Common myeloid progenitor, CD34-positive (primary cell): Measurements from ENCODE around the gene RSBN1.

ENCODE experiments used
- CTCF ChIA-PET: fragments of 350-600 bp; sonication (Branson Sonifier 250); formaldehyde crosslinking; loops from one replicate; lab custom pipeline; 2021; ENCODE audit warnings: antibody characterized with exemption; lab: Charles Lee
- POLR2A ChIA-PET: fragments of 350-600 bp; sonication (Branson Sonifier 250); formaldehyde crosslinking; loops from one replicate; lab custom pipeline; 2021; ENCODE audit warnings: antibody characterized with exemption; lab: Charles Lee
- DNase-seq, 3 donors: peaks; one replicate each; pipeline versions ENCODE4 v3.0.0 to v3.0.0-alpha.2; 2013
- H3K27ac ChIP-seq, 2 experiments: 1 replicate in 1 of 2; 2 replicates in 1 of 2; pipeline ENCODE4 v1.7.0; 2013; ENCODE audit warnings: inconsistent platforms in 2 of 2, low read length in 2 of 2, mild to moderate bottlenecking in 2 of 2, low read depth in 1 of 2, moderate library complexity in 1 of 2; ENCODE audit not compliant: severe bottlenecking in 2 of 2, insufficient read depth in 1 of 2, poor library complexity in 1 of 2
- H3K27me3 ChIP-seq, 5 experiments: replicated peaks in 2 of 5; 1 replicate in 3 of 5; 2 replicates in 2 of 5; pipeline versions ENCODE4 v1.6.1 to v1.7.0; 2013; ENCODE audit warnings: low read length in 4 of 5, mild to moderate bottlenecking in 2 of 5, moderate library complexity in 2 of 5, inconsistent platforms in 1 of 5; ENCODE audit not compliant: insufficient read depth in 5 of 5, control insufficient read depth in 4 of 5
- H3K36me3 ChIP-seq, 4 experiments: 1 replicate in 2 of 4; 2 replicates in 2 of 4; pipeline versions ENCODE4 v1.6.1 to v1.7.0; 2013; ENCODE audit warnings: low read length in 3 of 4, control low read depth in 1 of 4, mild to moderate bottlenecking in 1 of 4; ENCODE audit not compliant: control insufficient read depth in 4 of 4, insufficient read depth in 4 of 4
- H3K4me1 ChIP-seq, 4 experiments: 1 replicate in 3 of 4; 2 replicates in 1 of 4; pipeline versions ENCODE4 v1.6.1 to v1.7.1; 2013; ENCODE audit warnings: low read length in 3 of 4, mild to moderate bottlenecking in 3 of 4, control low read depth in 1 of 4, inconsistent platforms in 1 of 4, moderate library complexity in 1 of 4; ENCODE audit not compliant: control insufficient read depth in 4 of 4, insufficient read depth in 4 of 4; ENCODE audit errors: control extremely low read depth in 1 of 4
- H3K4me3 ChIP-seq, 7 experiments: 1 replicate in 4 of 7; 2 replicates in 3 of 7; pipeline versions ENCODE4 v1.5.1 to v1.7.0; 2013; ENCODE audit warnings: mild to moderate bottlenecking in 7 of 7, low read length in 6 of 7, moderate library complexity in 6 of 7, inconsistent platforms in 2 of 7, low read depth in 2 of 7, control low read depth in 1 of 7; ENCODE audit not compliant: insufficient read depth in 4 of 7, control insufficient read depth in 1 of 7; ENCODE audit errors: extremely low read depth in 1 of 7
- H3K9me3 ChIP-seq, 5 experiments: 1 replicate in 4 of 5; 2 replicates in 1 of 5; pipeline versions ENCODE4 v1.6.1 to v1.7.1; 2013; ENCODE audit warnings: low read length in 4 of 5, mild to moderate bottlenecking in 2 of 5, inconsistent platforms in 1 of 5, low read depth in 1 of 5, moderate library complexity in 1 of 5; ENCODE audit not compliant: control insufficient read depth in 4 of 5, insufficient read depth in 2 of 5; ENCODE audit errors: control extremely low read depth in 1 of 5
- WGBS: methylation state at CpG from one replicate; pipeline ENCODE4 v1.1.5; 2013; ENCODE audit not compliant: insufficient coverage; 5-methylcytosine and 5-hydroxymethylcytosine counted together

Gene RSBN1

GRCh38 chr1:113808450-113809195 is 3.7 kb downstream of the RSBN1 start:
- Histone ChIP-seq H3K4me3 (peak overlapping the region in 2 of 7 experiments; percentile 83 to 99), H3K4me1 (peaks cover 8 to 34% (median 19%) of the 10 kb centered on the region in 4 experiments), H3K36me3 (peaks cover 0 to 7% (median 5%) of the 10 kb centered on the region in 4 experiments), H3K27ac (no peak overlapping the region), H3K27me3 (no peaks in the 10 kb centered on the region), H3K9me3 (no peaks in the 10 kb centered on the region)
- no peak for DNase-seq
- ChIA-PET POLR2A (interaction anchor here (0.6 kb wide), 1 partner anchor 48 kb away, joined by 3 read pairs; no protein-coding TSS in a partner anchor), CTCF (interaction anchor here (0.7 to 1.0 kb wide), 2 partner anchors 37 to 100 kb away, joined by 3 read pairs; no protein-coding TSS in a partner anchor)
- 100% methylated on average over 3 of the region's 4 CpGs for WGBS

DNA sequence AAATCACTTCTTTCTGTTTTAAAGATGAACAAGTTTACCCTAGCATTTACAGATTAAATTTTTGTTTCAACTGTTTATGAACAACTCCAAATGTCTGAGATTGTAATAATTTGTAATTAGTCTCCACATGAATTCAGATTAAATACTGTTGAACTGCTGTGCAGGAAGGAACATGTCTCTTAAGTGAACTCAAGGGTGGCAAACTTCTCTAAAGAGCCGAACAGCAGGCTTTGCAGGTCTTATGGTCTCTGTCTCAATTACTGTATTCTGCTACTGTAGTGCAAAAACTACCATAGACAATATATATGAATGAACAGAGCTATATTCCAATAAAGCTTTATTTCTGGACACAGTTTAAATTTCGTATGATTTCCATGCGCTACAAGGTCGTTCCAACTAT is 6.6 kb downstream of the RSBN1 start:
- DNase-seq, result no peak
- CTCF ChIA-PET, result interaction anchor here (0.7 to 1.7 kb wide), 3 partner anchors 13 to 35 kb away, joined by 4 to 7 read pairs (median 5); no protein-coding TSS in a partner anchor
- 93% methylated on average over 3 of the region's 4 CpGs for WGBS
- Histone ChIP-seq H3K4me1 (peaks cover 8 to 28% (median 15%) of the 10 kb centered on the region in 4 experiments), H3K27me3 (no peaks in the 10 kb centered on the region), H3K36me3 (peaks cover 0 to 7% (median 4%) of the 10 kb centered on the region in 4 experiments), H3K9me3 (no peaks in the 10 kb centered on the region), H3K27ac (no peak overlapping the region), H3K4me3 (no peak overlapping the region)
- POLR2A ChIA-PET, result no interaction called here

- H3K9me3 ChIP-seq, result no peaks in the 10 kb centered on the region
- peaks cover 6 to 25% (median 11%) of the 10 kb centered on the region in 4 experiments for H3K4me1 ChIP-seq
- no peak for DNase-seq
- CTCF ChIA-PET, result interaction anchor here (1.4 to 1.7 kb wide), 2 partner anchors 12 to 14 kb away, joined by 5 to 7 read pairs; no protein-coding TSS in a partner anchor
- H3K36me3 ChIP-seq, result peaks cover 0 to 7% (median 4%) of the 10 kb centered on the region in 4 experiments
- no CpG with 5 or more reads among the region's 6 CpGs for WGBS
- H3K27me3 ChIP-seq, result no peaks in the 10 kb centered on the region
- H3K27ac ChIP-seq, result no peak overlapping the region
- no peak overlapping the region for H3K4me3 ChIP-seq
- POLR2A ChIA-PET, result no interaction called here
Measured at GRCh38 chr1:113805256-113805531, 7.1 kb downstream of the RSBN1 start.

DNA sequence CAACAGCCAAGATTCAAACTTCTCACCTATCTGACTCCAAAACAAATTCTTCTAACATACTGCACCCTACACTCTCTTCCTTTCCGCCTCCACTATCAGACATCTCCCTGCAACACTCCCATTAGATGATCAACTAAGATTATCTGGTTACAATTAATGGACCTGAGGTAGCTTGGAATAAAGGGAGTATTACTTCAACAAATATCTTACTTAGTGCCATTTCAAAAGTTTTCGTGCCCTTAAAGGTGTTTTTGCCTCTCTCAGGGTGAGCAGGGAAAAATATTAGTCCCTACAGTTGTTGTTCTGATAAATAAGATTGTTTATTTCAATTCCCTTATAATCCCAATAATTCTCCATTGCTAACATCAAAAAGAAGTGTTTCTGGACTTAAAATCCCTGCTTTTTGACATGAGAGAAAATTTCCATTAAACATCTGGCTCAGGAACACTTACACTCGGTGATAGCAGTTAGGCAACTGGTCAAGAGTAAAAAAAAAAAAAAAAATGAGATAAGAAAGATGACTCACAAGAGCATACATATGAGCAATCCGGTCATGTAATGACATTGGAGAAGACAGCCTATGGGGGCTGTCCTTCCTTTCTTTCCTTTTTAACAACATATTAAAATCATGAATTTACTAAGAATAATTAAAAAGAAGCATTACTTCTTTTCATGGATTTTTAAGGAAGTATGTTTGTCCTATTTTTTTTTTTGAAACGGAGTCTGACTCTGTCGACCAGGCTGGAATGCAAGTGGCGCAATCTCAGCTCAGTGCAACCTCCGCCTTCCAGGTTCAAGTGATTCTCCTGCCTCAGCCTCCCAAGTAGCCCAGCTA is 7.6 kb downstream of the RSBN1 start:
- CTCF ChIA-PET, result interaction anchor here (1.1 to 1.7 kb wide), 3 partner anchors 12 to 24 kb away, joined by 3 to 5 read pairs (median 3); no protein-coding TSS in a partner anchor
- POLR2A ChIA-PET, result no interaction called here
- peak in 1 of 3 donors; percentile 19 for DNase-seq
- Histone ChIP-seq H3K4me3 (no peak overlapping the region), H3K27me3 (no peaks in the 10 kb centered on the region), H3K9me3 (no peaks in the 10 kb centered on the region), H3K27ac (peak overlapping the region in 1 of 2 experiments; percentile 38), H3K4me1 (peaks cover under 1 to 20% (median 5%) of the 10 kb centered on the region in 4 experiments), H3K36me3 (peaks cover 0 to 7% (median 4%) of the 10 kb centered on the region in 4 experiments)
- WGBS, result 100% methylated on average over 2 of the region's 8 CpGs

DNA sequence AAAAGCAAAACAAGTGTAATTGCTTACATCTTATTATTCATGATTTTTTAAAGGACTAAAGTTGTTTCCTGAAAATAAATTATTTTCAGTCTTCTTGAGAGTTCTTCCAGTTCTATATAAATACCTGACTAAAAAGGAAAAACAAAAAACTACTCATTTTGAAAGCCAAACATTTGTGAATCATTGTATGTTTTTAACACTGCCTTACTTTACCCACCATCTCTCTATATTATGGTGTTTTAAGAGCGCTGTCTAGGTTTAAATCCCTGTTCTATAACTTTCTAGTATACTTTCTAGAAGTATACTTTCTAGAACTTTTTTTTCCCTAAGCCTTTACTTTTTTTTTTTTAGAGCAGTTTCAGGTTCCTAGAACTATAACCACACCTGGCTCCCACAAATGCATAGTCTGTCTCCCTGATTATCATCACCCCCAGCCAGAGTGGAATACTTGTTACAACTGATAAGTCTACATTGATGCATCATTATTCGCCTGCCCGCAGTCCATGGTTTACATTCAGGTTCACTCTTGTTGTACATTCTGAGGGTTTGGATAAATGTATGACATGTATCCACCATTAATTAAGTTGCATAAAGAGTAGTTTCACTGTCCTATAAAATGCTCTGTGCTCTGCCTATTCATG is 9.8 kb downstream of the RSBN1 start:
- Histone ChIP-seq H3K9me3 (no peaks in the 10 kb centered on the region), H3K27me3 (no peaks in the 10 kb centered on the region), H3K4me3 (no peak overlapping the region), H3K36me3 (peaks cover 3 to 8% (median 6%) of the 10 kb centered on the region in 4 experiments), H3K27ac (no peak overlapping the region), H3K4me1 (peaks cover 0 to 12% (median 0%) of the 10 kb centered on the region in 4 experiments)
- WGBS, result no CpG with 5 or more reads among the region's 3 CpGs
- DNase-seq, result no peak
- ChIA-PET POLR2A (interaction anchor here (1.9 kb wide), 1 partner anchor 11 kb away, joined by 5 read pairs; no protein-coding TSS in a partner anchor), CTCF (no interaction called here)

GRCh38 chr1:113800487-113800886 is 11.8 kb downstream of the RSBN1 start:
- DNase-seq, result no peak
- ChIA-PET CTCF (no interaction called here), POLR2A (interaction anchor here (1.9 kb wide), 1 partner anchor 9 kb away, joined by 5 read pairs; no protein-coding TSS in a partner anchor)
- Histone ChIP-seq H3K4me1 (peaks cover 0 to 12% (median 0%) of the 10 kb centered on the region in 4 experiments), H3K27ac (no peak overlapping the region), H3K4me3 (no peak overlapping the region), H3K27me3 (no peaks in the 10 kb centered on the region), H3K36me3 (peaks cover 7 to 22% (median 14%) of the 10 kb centered on the region in 4 experiments), H3K9me3 (no peaks in the 10 kb centered on the region)
- WGBS, result no CpG with 5 or more reads among the region's 3 CpGs
